Measurements from ENCODE around the gene IKZF2. TPM values are rescaled to one million over a fixed set of nuclear protein-coding genes. Genes with fewer than 3 reads are reported as not detected.

The IKZF2 gene
- total RNA-seq, 1 experiment from 2014 or later, result 0.44 TPM

- no peaks in the 10 kb centered on the region for H3K36me3 ChIP-seq (ENCODE audit: control insufficient read depth, insufficient read depth, low read length)
- ChIA-PET POLR2A (no interaction called here), CTCF (no interaction called here)
- TF ChIP-seq SIN3A (IDR thresholded peaks at IDR 0.05; ENCODE audit: borderline replicate concordance, insufficient read depth, low read depth, low read length) (no peak), REST (IDR thresholded peaks at IDR 0.05; ENCODE audit: insufficient read depth in 1 of 2, low read depth in 2 of 2, low read length in 1 of 2) (no peak), POLR2AphosphoS5 (IDR thresholded peaks at IDR 0.05; ENCODE audit: low read depth, low read length) (no peak), TCF7L2 (IDR thresholded peaks at IDR 0.05; ENCODE audit: low read depth, low read length) (no peak), CTCF (IDR thresholded peaks at IDR 0.05) (no peak)
- DNase-seq (ENCODE audit: low read depth, low spot score) (no peak), ATAC-seq (no peak)
- H3K4me3 ChIP-seq (ENCODE audit: low read depth in 2 of 2, low read length in 2 of 2), result no peak overlapping the region
- H3K4me1 ChIP-seq (ENCODE audit: control insufficient read depth, insufficient read depth, low read length), result no peaks in the 10 kb centered on the region
- intact Hi-C loops (cut with micrococcal nuclease; ENCODE audit: unreplicated experiment) (no loop called here), in situ Hi-C loops (cut with HindIII; ENCODE audit: low pct_unique_long_range_greater_than_20kb, low sequenced_read_pairs) (no loop called here)
- H3K27me3 ChIP-seq (ENCODE audit: control insufficient read depth, insufficient read depth, low read length), result no peaks in the 10 kb centered on the region
- no TSS peak for BruUV-seq (replicated peaks)
- no peak overlapping the region for H3K27ac ChIP-seq (ENCODE audit: low read length)
- H3K9me3 ChIP-seq (ENCODE audit: control insufficient read depth, insufficient read depth, low read depth, low read length), result no peaks in the 10 kb centered on the region
These were observed 109.2 kb downstream of the IKZF2 start for GRCh38 chr2:213042262-213042661.

- Histone ChIP-seq H3K27ac (ENCODE audit: low read length) (no peak overlapping the region), H3K4me3 (ENCODE audit: low read depth in 2 of 2, low read length in 2 of 2) (no peak overlapping the region), H3K36me3 (ENCODE audit: control insufficient read depth, insufficient read depth, low read length) (no peaks in the 10 kb centered on the region), H3K9me3 (ENCODE audit: control insufficient read depth, insufficient read depth, low read depth, low read length) (no peaks in the 10 kb centered on the region), H3K4me1 (ENCODE audit: control insufficient read depth, insufficient read depth, low read length) (no peaks in the 10 kb centered on the region), H3K27me3 (ENCODE audit: control insufficient read depth, insufficient read depth, low read length) (no peaks in the 10 kb centered on the region)
- intact Hi-C loops (cut with micrococcal nuclease; ENCODE audit: unreplicated experiment), result no loop called here
- in situ Hi-C loops (cut with HindIII; ENCODE audit: low pct_unique_long_range_greater_than_20kb, low sequenced_read_pairs), result no loop called here
- TF ChIP-seq POLR2AphosphoS5 (IDR thresholded peaks at IDR 0.05; ENCODE audit: low read depth, low read length), result no peak
- CTCF ChIA-PET, result no interaction called here
- ATAC-seq (no peak), DNase-seq (ENCODE audit: low read depth, low spot score) (no peak)
- no TSS peak for BruUV-seq (replicated peaks)
- POLR2A ChIA-PET, result no interaction called here
These were observed 114.6 kb downstream of the IKZF2 start for GRCh38 chr2:213036836-213037235.

GRCh38 chr2:213034585-213034984, 116.8 kb downstream of the IKZF2 start:
- Histone ChIP-seq H3K4me3 (ENCODE audit: low read depth in 2 of 2, low read length in 2 of 2) (no peak overlapping the region), H3K4me1 (ENCODE audit: control insufficient read depth, insufficient read depth, low read length) (no peaks in the 10 kb centered on the region), H3K27me3 (ENCODE audit: control insufficient read depth, insufficient read depth, low read length) (no peaks in the 10 kb centered on the region), H3K27ac (ENCODE audit: low read length) (no peak overlapping the region), H3K9me3 (ENCODE audit: control insufficient read depth, insufficient read depth, low read depth, low read length) (no peaks in the 10 kb centered on the region), H3K36me3 (ENCODE audit: control insufficient read depth, insufficient read depth, low read length) (no peaks in the 10 kb centered on the region)
- no peak for DNase-seq (ENCODE audit: low read depth, low spot score)
- CTCF ChIA-PET, result no interaction called here
- in situ Hi-C loops (cut with HindIII; ENCODE audit: low pct_unique_long_range_greater_than_20kb, low sequenced_read_pairs) (no loop called here), intact Hi-C loops (cut with micrococcal nuclease; ENCODE audit: unreplicated experiment) (no loop called here)
- POLR2A ChIA-PET, result no interaction called here
- BruUV-seq (replicated peaks), result no TSS peak
- no peak for TF ChIP-seq REST (IDR thresholded peaks at IDR 0.05; ENCODE audit: insufficient read depth in 1 of 2, low read depth in 2 of 2, low read length in 1 of 2)
- TF ChIP-seq CTCF (IDR thresholded peaks at IDR 0.05), result no peak
- no peak for TF ChIP-seq POLR2AphosphoS5 (IDR thresholded peaks at IDR 0.05; ENCODE audit: low read depth, low read length)
- TF ChIP-seq SIN3A (IDR thresholded peaks at IDR 0.05; ENCODE audit: borderline replicate concordance, insufficient read depth, low read depth, low read length), result no peak
- no peak for TF ChIP-seq TCF7L2 (IDR thresholded peaks at IDR 0.05; ENCODE audit: low read depth, low read length)
- no peak for ATAC-seq
